HG03064 (cell line): ENCODE data around the gene ATXN7L1.

Source experiments
- ATAC-seq: cut with Tn5 transposase; IDR thresholded peaks from one replicate; pipeline ENCODE4 v1.9.1; 2021; ENCODE audit warnings: low read depth; ENCODE audit not compliant: unreplicated experiment

ATXN7L1 gene

DNA sequence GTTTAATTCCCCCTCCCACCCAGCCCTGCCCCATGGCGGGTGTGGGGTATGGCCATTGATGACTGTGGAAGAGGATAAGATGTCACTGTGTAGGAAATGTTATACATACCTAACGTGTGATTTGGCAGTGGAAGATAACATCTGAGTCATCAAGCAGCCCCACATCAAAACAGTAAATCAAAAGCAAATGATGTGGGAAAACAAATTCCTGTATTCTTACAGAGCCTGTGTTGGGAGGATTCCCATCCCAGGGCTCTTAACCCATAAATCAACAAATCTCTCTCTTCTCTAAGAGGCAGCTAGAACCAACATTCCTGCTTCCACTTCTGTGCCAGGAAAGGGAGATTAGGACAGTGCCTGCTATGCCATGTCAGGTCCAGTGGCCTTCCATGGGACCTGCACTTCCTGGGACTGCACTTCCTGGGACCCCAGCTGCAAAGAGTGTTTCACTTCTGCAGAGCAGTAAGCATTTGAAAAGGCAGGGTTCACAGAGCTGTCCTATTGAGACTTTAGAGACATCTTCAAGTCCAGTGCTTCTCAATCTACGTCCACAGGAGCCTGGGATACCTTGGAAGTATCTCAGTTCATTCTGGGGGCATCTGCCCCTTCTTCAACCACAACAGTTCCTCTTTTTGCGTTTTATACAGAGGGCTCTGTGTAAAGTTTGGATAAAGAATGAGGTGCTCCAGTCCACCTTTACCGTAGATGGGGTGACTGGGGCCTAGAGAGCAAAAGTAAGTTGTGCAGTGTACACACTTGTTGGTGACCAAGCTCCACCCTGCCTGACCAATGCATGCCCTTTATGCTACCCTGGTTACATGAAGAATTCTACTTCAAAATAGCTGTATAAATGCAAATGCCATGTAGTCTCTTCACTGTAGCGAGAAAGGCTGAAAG is 45.7 kb downstream of the ATXN7L1 start:
- ATAC-seq: no peak

DNA sequence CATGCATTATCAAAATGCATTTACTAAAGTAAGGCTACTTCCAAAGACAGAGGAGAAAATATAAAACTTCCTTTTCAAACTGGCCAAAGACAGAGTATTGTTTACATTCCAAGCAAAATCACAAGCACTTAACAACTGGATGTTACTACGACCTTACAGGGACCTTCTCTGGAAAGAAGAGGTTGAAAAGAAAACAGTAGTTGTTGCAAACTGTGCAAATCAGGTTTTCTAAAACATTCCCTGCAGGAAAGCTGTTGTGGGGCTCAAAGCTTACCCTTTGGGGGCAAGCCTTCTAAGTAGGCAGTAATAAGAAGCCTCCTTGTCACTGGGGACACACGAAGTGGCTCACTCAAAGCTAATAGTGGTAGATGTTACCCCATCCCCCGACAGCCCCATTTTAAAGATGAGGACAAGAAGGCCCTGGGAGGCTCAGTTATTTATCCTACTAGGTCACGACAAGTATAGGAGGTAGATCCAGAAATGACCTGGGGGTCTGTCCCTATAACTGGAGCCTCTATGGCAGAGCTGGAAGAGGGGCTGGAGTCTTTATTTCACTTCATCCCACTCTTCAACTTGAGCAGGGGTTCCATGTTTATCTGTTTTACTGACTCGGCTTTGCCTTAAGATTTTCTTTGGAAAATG is 46.6 kb downstream of the ATXN7L1 start:
- no peak for ATAC-seq

DNA sequence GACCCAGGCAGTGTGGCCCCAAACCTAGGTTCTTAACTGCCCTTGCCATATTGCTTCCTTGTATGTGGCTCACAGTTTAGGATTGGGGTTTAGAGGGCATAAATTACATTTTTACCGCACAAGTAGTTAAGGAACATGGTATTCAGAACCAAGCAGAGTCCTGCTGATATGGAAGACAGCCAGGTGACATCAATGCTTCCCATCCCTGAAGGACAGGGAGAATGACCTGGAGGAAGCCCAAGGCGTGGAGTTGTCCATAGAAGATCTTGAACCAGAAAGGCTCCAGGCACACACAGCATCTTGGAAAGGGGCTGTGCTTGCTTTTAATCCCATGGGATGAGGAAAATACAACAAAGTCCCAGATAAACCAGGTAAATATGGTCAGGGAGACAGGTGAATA is 48.3 kb downstream of the ATXN7L1 start:
- no peak for ATAC-seq

GRCh38 chr7:105827151-105827875 is 49.1 kb downstream of the ATXN7L1 start:
- no peak for ATAC-seq

DNA sequence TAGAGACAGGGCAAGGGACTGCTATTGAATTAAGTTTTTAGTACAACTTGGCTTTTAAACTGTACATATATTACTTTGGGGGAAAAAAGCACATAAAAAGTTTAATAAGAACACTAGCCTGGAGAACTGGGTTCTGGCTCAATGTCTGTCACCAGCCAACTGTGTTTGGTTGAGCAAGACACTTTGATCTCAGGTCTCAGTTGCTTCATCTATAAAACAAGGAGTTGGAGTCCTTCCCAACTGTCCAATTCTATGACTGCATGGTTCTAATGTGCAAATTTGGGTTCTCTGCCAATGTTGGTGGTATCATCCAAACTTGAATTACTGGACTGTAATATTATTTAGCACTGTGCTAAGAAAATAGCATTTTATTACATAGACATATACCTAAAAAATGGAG is 50.3 kb downstream of the ATXN7L1 start:
- no peak for ATAC-seq

DNA sequence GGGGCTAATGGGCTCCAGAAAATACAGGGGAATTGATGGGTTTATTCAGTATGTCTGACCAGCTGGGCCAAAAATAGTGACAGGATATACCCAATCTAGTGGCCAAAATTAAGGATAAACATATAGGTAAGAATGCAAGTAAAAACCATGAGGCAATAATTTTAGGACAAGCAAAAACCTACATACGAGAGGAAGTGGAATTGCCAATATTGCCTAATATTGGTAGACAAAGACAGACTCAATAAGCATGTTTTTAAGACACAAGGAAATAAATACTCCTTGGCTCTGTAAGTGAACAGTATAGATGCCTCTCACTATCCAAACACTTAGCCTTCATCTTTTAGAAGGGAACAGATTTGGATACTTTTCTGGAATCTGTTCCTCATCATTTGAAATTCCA is 51.0 kb downstream of the ATXN7L1 start:
- no peak for ATAC-seq

- no peak for ATAC-seq
Observed at GRCh38 chr7:105822806-105823205, 53.6 kb downstream of the ATXN7L1 start.

GRCh38 chr7:105821527-105821926 is 54.9 kb downstream of the ATXN7L1 start:
- no peak for ATAC-seq

GRCh38 chr7:105820363-105821066 is 55.9 kb downstream of the ATXN7L1 start:
- no peak for ATAC-seq

- no peak for ATAC-seq
Observed at GRCh38 chr7:105819559-105819958, 56.8 kb downstream of the ATXN7L1 start.

DNA sequence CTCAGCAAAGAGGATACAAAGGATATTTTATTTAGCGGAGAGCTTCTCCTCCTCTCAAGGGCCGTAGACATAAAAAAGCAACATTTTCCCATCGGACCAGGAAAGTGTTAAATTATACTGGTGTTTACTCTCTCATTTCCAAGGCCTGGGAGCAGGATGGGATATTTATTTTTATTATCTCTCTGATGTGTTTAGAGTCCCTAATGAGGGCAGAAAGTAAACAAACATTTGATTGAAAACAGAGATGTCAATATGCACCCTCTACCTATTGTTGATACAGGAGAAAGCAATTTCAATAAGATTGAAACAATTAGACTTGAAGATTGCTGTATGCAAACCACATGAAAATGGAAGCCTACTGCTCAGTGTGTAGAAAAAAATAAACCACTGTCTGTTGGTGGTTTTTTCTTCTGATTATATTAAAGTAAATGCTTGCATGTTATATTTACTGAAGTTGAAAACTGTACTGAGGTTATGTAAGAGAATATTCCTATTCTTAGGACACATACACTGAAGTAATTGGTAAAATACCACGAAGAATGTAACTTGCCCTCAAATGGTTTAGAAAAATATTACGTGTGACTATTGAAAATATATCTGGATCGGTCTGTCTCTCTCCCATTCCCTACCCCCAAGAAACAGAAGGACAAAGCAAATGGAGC is 59.3 kb downstream of the ATXN7L1 start:
- no peak for ATAC-seq

DNA sequence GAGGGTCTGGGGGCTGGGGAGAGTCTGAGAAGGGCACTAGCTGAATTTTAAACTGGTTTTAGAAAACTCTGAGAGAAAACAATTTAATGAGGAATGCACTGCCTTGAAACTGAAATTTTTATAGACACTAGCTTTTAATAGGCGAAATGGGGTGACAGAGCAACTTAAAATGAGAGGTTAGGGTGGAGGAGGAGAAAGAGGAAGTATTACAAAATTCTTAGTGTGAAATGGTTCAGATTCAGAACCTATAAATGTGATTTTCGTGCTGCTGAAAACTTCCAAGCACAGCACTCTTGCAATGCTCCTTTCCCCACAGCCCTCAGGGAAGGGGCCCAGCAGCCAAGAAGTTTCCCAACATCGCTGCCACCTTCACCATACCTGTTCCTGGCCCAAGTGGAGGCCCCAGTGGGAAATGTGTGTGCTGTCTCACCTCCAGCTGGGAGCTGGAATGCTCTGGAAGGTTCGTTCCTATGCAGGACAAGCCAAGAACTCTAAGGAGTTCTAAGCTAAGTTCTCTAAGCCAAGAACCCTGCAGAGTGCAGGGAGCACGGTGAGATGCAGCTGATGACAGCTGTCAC is 60.0 kb downstream of the ATXN7L1 start:
- no peak for ATAC-seq

- ATAC-seq: no peak
Observed at GRCh38 chr7:105815576-105815975, 60.8 kb downstream of the ATXN7L1 start.

GRCh38 chr7:105814481-105814880 is 61.9 kb downstream of the ATXN7L1 start:
- ATAC-seq: no peak

DNA sequence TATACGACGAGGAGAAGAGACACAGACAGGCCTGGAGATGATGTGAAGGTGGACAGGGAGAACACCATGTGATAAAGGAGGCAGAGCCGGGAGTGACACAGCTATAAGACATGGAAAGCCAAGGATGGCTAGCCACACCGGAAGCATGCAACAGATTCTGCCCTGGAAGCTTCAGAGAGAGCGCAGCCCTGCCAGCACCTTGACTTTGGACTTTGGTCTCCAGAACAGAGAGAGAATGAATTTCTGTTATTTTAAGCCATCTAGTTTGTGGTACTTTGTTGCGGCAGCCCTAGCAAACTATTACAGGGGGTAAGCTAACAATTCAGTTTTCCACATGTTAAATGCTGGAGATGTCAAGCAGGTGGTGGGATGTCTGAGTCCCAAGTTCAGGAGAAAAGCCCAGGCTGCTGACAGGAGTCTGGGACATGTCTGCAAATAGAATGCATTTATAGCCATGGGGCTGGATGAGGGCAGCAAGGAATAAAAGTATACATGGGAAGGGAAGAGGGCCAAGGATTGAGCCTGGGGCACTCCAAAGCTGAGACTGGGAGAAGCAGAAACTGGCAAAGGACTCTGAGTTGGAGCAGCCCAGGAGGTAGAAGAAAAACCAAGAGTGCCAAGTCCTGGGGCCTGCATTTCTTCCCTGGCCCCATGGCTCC is 65.1 kb downstream of the ATXN7L1 start:
- no peak for ATAC-seq

GRCh38 chr7:105810556-105810955 is 65.8 kb downstream of the ATXN7L1 start:
- ATAC-seq: no peak

DNA sequence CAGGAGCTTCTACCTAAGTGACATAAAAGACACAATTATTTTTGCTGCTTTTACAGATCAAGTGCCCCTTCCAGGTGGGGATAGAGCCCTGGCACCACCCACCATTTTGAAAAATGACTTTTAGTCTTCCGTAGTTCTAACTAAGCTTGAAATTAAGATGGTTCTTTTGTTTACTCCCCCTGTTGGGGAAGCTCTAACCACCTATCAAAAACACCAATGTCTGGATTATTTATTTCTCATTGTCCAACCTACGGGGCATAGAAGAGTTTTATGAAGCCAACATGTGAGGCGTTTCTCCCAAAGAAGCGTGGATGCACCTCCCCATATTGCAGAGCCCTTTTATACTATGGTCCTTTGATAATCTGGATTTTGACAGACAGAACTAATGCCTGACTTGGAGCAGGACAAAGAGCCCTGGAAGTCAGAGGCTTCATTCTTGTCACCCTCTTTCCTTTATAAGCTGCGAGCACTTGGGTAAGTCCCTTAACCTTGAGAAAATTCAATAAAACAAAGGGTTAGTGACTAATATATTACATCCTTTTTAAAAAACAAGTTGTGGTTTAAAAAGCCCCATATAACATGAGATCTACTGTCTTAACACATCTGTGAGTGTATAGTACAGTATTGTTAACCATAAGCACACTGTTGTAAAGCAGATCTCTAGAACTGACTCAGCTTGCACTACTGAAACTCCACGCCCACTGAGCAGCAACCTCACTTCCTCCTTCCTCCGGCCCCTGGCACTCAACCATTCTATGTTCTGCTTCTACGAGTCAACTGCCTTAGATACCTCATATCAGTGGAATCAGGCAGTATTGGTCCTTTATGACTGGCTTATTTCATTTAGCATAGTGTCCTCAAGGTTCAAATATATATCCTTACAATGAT is 67.5 kb downstream of the ATXN7L1 start:
- ATAC-seq: peak; percentile 96

DNA sequence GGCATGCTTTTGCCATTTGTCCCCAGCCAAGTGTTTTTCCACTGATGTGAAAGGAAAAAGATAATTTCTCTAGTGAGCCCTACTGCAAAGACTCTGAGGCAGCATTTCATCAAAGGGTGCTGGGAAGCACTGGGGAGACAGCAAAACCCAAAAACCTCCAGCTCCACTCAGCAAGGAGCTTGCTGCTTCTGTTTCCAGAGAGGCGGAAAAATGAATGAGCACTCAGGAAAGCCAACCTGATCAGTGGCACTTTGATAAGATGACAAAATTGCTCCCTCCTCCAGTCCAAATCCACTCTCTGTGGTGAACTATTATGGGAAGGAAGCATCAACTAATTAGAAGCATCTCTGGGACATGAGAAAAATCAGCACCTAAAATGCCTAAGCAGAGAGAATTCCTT is 68.2 kb downstream of the ATXN7L1 start:
- no peak for ATAC-seq

DNA sequence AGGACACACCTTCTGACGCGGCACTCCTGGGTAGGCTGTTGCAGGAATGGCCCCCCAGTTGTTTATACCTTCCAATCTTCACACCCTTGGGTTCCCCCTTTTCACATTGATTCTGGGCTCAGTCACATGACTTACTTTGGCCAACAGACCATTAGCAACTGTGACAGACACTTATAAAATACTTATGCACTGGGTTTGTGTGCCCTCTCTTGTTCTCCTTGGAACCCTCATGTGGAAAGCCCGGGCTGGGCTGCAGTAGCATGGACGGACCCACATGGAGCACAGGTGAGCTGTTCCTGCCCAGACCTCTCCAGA is 69.0 kb downstream of the ATXN7L1 start:
- ATAC-seq: no peak
